A549 treated with ZK216348 at 1 μM for 4 hours (cell line): ENCODE measurements around the gene KHSRP. TPM values are rescaled to one million over a fixed set of nuclear protein-coding genes. Genes with fewer than 3 reads are reported as not detected.

Experiments used
- total RNA-seq: library from RNA; stranded (reverse); fragments of 200-300 nt; extraction: Qiagen RNA extraction; gene quantifications from 5 replicates; pipeline ENCODE4 v1.2.3, GENCODE V29; 2022; ENCODE audit warnings: low read depth

The KHSRP gene, protein sequence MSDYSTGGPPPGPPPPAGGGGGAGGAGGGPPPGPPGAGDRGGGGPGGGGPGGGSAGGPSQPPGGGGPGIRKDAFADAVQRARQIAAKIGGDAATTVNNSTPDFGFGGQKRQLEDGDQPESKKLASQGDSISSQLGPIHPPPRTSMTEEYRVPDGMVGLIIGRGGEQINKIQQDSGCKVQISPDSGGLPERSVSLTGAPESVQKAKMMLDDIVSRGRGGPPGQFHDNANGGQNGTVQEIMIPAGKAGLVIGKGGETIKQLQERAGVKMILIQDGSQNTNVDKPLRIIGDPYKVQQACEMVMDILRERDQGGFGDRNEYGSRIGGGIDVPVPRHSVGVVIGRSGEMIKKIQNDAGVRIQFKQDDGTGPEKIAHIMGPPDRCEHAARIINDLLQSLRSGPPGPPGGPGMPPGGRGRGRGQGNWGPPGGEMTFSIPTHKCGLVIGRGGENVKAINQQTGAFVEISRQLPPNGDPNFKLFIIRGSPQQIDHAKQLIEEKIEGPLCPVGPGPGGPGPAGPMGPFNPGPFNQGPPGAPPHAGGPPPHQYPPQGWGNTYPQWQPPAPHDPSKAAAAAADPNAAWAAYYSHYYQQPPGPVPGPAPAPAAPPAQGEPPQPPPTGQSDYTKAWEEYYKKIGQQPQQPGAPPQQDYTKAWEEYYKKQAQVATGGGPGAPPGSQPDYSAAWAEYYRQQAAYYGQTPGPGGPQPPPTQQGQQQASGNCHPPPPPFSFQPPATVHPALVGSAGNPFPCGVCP
- total RNA-seq: 153 to 214 TPM (median 202 TPM) in 5 replicates

DNA sequence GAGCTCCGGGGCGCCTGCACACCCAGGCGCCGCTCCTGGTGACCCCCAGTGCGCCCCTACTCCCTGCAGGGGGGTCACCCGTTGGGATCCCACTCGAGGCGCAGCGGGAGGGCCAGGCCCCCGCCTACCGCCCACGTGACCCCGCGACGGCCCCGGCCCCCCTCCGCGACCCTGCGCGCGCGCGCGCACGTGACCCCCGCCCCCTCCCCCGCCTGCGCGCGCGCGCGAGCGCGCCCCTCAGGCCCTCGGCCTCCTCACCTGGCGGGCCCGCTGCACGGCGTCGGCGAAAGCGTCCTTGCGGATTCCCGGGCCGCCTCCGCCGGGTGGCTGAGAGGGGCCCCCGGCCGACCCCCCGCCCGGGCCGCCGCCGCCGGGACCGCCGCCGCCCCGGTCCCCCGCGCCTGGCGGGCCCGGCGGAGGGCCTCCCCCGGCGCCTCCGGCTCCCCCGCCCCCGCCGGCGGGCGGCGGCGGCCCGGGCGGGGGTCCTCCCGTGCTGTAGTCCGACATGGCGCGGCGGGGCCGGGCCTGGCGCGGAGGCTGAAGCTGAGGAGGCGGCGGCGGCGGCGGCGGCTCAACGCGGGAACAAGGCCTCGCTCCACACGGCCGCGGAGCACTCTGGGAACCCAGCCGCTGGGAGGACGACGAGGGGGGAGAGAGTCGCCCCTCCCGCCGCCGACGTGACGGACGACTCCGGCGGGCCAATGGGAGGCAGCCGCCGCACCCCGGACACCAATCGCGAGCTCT, at the start of gene KHSRP:
KHSRP (minus strand) TSS at position 617 of the 744 bp plus-strand sequence; CDS start at position 507, 110 bp downstream.

DNA sequence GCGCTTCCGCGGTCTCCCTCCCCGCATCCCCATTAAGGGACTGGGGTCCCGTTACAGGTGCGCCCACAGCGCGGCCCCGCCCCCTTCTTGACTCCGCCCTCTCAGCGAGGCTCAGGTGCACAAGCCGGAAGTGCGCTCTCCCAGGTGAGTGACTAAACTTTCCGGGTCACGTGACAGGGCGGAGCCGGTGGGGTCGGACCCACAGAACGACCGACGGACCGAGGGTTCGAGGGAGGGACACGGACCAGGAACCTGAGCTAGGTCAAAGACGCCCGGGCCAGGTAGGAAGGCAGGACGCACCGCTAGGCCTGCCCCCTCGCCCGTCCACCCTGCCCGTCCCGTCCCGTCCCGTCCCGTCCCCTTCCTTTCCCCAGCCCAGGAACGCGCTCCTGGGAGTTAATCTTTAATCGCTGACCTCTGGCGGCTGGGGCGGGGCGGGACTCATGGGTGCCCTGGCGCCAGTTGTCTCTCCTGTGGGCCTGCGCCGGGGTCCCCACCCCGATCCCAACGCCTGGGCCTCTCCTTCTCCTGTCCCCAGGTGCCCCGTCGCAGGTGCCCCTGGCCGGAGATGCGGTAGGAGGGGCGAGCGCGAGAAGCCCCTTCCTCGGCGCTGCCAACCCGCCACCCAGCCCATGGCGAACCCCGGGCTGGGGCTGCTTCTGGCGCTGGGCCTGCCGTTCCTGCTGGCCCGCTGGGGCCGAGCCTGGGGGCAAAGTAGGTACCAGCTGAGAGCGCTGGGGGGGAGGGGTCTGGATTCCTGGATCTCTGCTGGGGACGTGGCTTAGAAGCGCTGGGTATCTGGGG, 39.7 kb upstream of the KHSRP start, which contains the start of gene CRB3:
CRB3 (plus strand) TSS at position 202 of the 804 bp plus-strand sequence; CDS start at position 633, 431 bp downstream.

GRCh38 chr19:6459262-6460098, 34.9 kb upstream of the KHSRP start, which contains the start of gene SLC25A23:
TSS of gene SLC25A23 (minus strand) at chr19:6459792. CDS start at chr19:6459628, 164 bp downstream.

DNA sequence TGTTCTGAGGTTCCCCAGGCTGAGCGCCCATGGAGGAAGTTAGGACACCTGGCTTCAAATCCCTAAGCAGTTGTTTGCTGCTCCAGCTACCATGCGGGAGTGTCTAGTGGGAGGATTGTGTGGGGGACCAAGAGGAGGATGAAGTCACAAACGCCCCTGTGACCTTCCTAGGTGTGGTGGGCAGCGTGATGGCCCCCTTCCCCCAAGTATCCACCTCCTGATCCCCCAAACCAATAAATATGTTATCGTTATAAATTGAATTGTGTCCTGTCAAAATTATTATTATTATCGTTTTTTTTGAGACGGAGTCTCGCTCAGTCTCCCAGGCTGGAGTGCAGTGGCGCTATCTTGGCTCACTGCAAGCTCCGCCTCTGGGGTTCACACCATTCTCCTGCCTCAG, 9.1 kb upstream of the KHSRP start, which contains the start of gene SLC25A41:
SLC25A41 (minus strand) TSS at position 101 of the 400 bp plus-strand sequence; CDS start at position 31, 70 bp downstream.

DNA sequence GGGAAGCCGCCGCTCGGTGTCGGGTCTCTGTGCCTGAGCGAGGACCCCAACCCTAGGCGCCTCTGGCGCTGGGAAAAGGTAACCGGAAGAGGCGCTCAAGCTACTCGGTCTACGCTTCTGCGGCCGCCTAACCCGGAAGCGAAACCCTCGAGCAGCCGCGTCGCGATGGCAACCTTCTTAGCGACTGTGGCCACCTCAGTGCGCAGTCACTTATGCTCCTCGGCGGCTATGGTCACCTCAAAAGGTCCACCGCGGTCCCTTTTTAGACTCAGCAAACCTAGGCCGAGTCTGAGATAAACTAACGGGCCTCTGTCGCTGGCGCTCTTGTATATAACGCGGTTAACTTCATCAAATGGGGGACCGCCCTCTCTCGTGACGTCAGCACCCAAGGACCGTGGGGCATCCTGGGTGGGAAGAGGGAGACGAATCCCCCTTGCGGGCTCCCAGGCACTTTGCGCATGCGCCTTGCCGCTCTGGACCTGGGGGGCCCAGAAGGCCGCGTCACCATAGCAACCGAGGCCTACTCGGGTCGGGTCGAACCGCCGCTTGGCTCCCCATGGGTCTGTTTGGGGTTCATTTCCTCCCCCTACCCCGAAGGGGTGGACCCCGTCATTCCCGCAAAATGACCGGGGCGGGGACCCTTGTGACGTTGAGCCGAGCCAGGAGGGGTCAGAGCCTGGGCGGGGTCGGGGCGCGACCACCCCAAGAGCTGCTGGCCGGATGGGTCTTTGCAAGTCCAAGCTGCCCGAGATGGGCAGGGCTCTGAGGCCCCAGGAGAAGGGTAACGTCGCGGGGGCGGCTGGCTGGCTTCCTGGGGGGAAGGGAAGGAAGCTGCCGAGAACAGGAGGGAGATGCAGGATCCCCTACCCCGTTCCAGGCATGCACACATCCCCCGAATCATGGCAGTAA, 31.3 kb downstream of the KHSRP start, which contains the start of gene GTF2F1:
GTF2F1 (minus strand) TSS at position 91 of the 909 bp plus-strand sequence. CDS start 169 bp downstream, outside the sequence.

GRCh38 chr19:6375411-6376010, 49.1 kb downstream of the KHSRP start, which contains the start of gene PSPN:
TSS of gene PSPN (minus strand) at chr19:6375933. CDS start at chr19:6375849, 84 bp downstream.

GRCh38 chr19:6372594-6373095, 52.0 kb downstream of the KHSRP start, which contains the start of gene ALKBH7:
TSS of gene ALKBH7 (plus strand) at chr19:6372794. CDS start at chr19:6372821, 27 bp downstream.

Other genes with a start within 250 kb of the KHSRP start
- 16.2 to 25.2 TPM (median 21.8 TPM) in 5 replicates for gene MLLT1, start 144.8 kb downstream of the KHSRP start, total RNA-seq
- gene ACER1, start 91.2 kb downstream of the KHSRP start, total RNA-seq: not detected in 5 replicates
- gene CLPP, start 63.3 kb downstream of the KHSRP start, total RNA-seq: 37.0 to 72.8 TPM (median 70.3 TPM) in 5 replicates
- 17.0 to 39.5 TPM (median 27.5 TPM) in 5 replicates for gene ALKBH7, start 52.0 kb downstream of the KHSRP start, total RNA-seq
- gene PSPN, start 48.9 kb downstream of the KHSRP start, total RNA-seq: 0.50 to 1.1 TPM (median 0.69 TPM) in 5 replicates
- 60.4 to 67.1 TPM (median 63.6 TPM) in 5 replicates for gene GTF2F1, start 31.6 kb downstream of the KHSRP start, total RNA-seq
- 0.11 to 0.23 TPM (median 0.15 TPM) in 4 of 5 replicates, not detected in the other for gene SLC25A41, start 9.0 kb upstream of the KHSRP start, total RNA-seq
- 14.4 to 21.7 TPM (median 19.9 TPM) in 5 replicates for gene SLC25A23, start 35.0 kb upstream of the KHSRP start, total RNA-seq
- gene CRB3, start 39.5 kb upstream of the KHSRP start, total RNA-seq: 2.2 to 6.3 TPM (median 5.2 TPM) in 5 replicates
- gene DENND1C, start 57.0 kb upstream of the KHSRP start, total RNA-seq: 0.13 to 0.27 TPM (median 0.24 TPM) in 4 of 5 replicates, not detected in the other
- gene TUBB4A, start 77.5 kb upstream of the KHSRP start, total RNA-seq: 4.4 to 8.1 TPM (median 7.2 TPM) in 5 replicates
- 3.2 to 6.5 TPM (median 6.1 TPM) in 5 replicates for gene TNFSF9, start 106.2 kb upstream of the KHSRP start, total RNA-seq
- 10.6 to 27.7 TPM (median 22.0 TPM) in 5 replicates for gene CD70, start 166.3 kb upstream of the KHSRP start, total RNA-seq
- 0.05 to 0.25 TPM (median 0.12 TPM) in 4 of 5 replicates, not detected in the other for gene TNFSF14, start 245.3 kb upstream of the KHSRP start, total RNA-seq